ENCODE measurements around the gene CDT1.

GRCh38 chr16:88787579-88788314 lies 15.8 kb upstream of the CDT1 start:
- no peak for TF ChIP-seq EZH2 (IDR thresholded peaks at IDR 0.05; ENCODE audit: low read depth, unreplicated experiment)
- TF ChIP-seq CTCF (conservative IDR thresholded peaks at IDR 0.05; ENCODE audit: low read depth in 2 of 2): no peak
- TF ChIP-seq POLR2AphosphoS5 (IDR thresholded peaks at IDR 0.05; ENCODE audit: low read depth): no peak
- TF ChIP-seq STAT1 (IDR thresholded peaks at IDR 0.05; ENCODE audit: unreplicated experiment): no peak
- TF ChIP-seq REST (IDR thresholded peaks at IDR 0.05; ENCODE audit: unreplicated experiment): no peak
- TF ChIP-seq ZNF462 (CRISPR knock-in tag; IDR thresholded peaks at IDR 0.05): no peak
- no peak for TF ChIP-seq ETS1 (IDR thresholded peaks at IDR 0.05)
- TF ChIP-seq EZH2phosphoT487 (IDR thresholded peaks at IDR 0.05; ENCODE audit: unreplicated experiment): no peak
- no peak for TF ChIP-seq CREB1 (CRISPR knock-in tag; IDR thresholded peaks at IDR 0.05; ENCODE audit: low read depth)
- no peak for TF ChIP-seq ZNF114 (CRISPR knock-in tag; IDR thresholded peaks at IDR 0.05)
- TF ChIP-seq JUNB (IDR thresholded peaks at IDR 0.05; ENCODE audit: unreplicated experiment): no peak
- no peak for TF ChIP-seq NANOG (IDR thresholded peaks at IDR 0.05; ENCODE audit: borderline replicate concordance)
- TF ChIP-seq ZNF331 (CRISPR knock-in tag; IDR thresholded peaks at IDR 0.05; ENCODE audit: low read depth): no peak
